H9 (cell line): ENCODE measurements around the gene SLC35A2. TPM values are rescaled to one million over a fixed set of nuclear protein-coding genes. Genes with fewer than 3 reads are reported as not detected.

Experiments used
- DNase-seq: peaks from one replicate; pipeline ENCODE4 v3.0.0-alpha.2; 2017
- H2AFZ ChIP-seq: one replicate; pipeline ENCODE4 v1.6.1; 2013; ENCODE audit warnings: mild to moderate bottlenecking, low read length, control low read depth, moderate library complexity
- H2AK5ac ChIP-seq: 2 replicates; pipeline ENCODE4 v1.6.1; 2013; ENCODE audit warnings: low read length, control low read depth, mixed read lengths; ENCODE audit not compliant: insufficient read length
- H2BK120ac ChIP-seq: one replicate; pipeline ENCODE4 v1.6.1; 2013; ENCODE audit warnings: low read depth, mild to moderate bottlenecking, low read length, control low read depth, inconsistent platforms; ENCODE audit not compliant: poor library complexity, severe bottlenecking
- H2BK12ac ChIP-seq: 2 replicates; pipeline ENCODE4 v1.6.1; 2013; ENCODE audit warnings: low read length, control low read depth, mixed read lengths, low read depth; ENCODE audit not compliant: insufficient read length
- H2BK15ac ChIP-seq: 2 replicates; pipeline ENCODE4 v1.6.1; 2013; ENCODE audit warnings: low read depth, low read length, control low read depth
- H2BK20ac ChIP-seq: one replicate; pipeline ENCODE4 v1.6.1; 2013; ENCODE audit warnings: low read depth, mild to moderate bottlenecking, low read length, control low read depth, inconsistent platforms; ENCODE audit not compliant: poor library complexity, severe bottlenecking
- H2BK5ac ChIP-seq: 2 replicates; pipeline ENCODE4 v1.6.1; 2013; ENCODE audit warnings: low read length, control low read depth, mixed read lengths; ENCODE audit not compliant: insufficient read length
- H3K14ac ChIP-seq: 2 replicates; pipeline ENCODE4 v1.6.1; 2013; ENCODE audit warnings: low read length, control low read depth; ENCODE audit not compliant: insufficient read depth
- H3K18ac ChIP-seq: 2 replicates; pipeline ENCODE4 v1.6.1; 2013; ENCODE audit warnings: low read depth, mild to moderate bottlenecking, mixed read lengths, low read length, control low read depth; ENCODE audit not compliant: insufficient read length
- H3K23ac ChIP-seq: 2 replicates; pipeline ENCODE4 v1.6.1; 2013; ENCODE audit warnings: low read length, control low read depth, mixed read lengths, low read depth; ENCODE audit not compliant: insufficient read length
- H3K23me2 ChIP-seq: 2 replicates; pipeline ENCODE4 v1.6.1; 2013; ENCODE audit warnings: low read depth, mild to moderate bottlenecking, mixed read lengths, low read length, control low read depth; ENCODE audit not compliant: insufficient read length, poor library complexity, severe bottlenecking
- H3K27ac ChIP-seq: 2 replicates; pipeline ENCODE4 v1.5.1; 2013; ENCODE audit warnings: low read length, control low read depth, mixed read lengths, low read depth; ENCODE audit not compliant: insufficient read length
- H3K27me3 ChIP-seq: 2 replicates; pipeline ENCODE4 v1.6.1; 2013; ENCODE audit warnings: low read length, control low read depth, inconsistent platforms; ENCODE audit not compliant: insufficient read depth
- H3K4ac ChIP-seq: 2 replicates; pipeline ENCODE4 v1.6.1; 2013; ENCODE audit warnings: low read depth, mild to moderate bottlenecking, control low read depth, inconsistent platforms, low read length, moderate library complexity
- H3K4me1 ChIP-seq: 2 replicates; pipeline ENCODE4 v1.6.1; 2013; ENCODE audit warnings: low read length, control low read depth, inconsistent platforms; ENCODE audit not compliant: insufficient read depth
- H3K4me2 ChIP-seq: 2 replicates; pipeline ENCODE4 v1.6.1; 2013; ENCODE audit warnings: low read length, control low read depth, mixed read lengths; ENCODE audit not compliant: insufficient read length, insufficient read depth
- H3K56ac ChIP-seq: 2 replicates; pipeline ENCODE4 v1.6.1; 2013; ENCODE audit warnings: low read depth, mild to moderate bottlenecking, mixed read lengths, low read length, control low read depth; ENCODE audit not compliant: insufficient read length
- H3K79me1 ChIP-seq: 2 replicates; pipeline ENCODE4 v1.6.1; 2013; ENCODE audit warnings: low read depth, mild to moderate bottlenecking, moderate library complexity, low read length, control low read depth, inconsistent platforms; ENCODE audit not compliant: insufficient read depth, poor library complexity, severe bottlenecking
- H3K79me2 ChIP-seq: 2 replicates; pipeline ENCODE4 v1.6.1; 2013; ENCODE audit warnings: low read length, control low read depth, inconsistent platforms; ENCODE audit not compliant: insufficient read depth
- H3K9ac ChIP-seq: 2 replicates; pipeline ENCODE4 v1.6.1; 2013; ENCODE audit warnings: low read length, control low read depth, mixed read lengths; ENCODE audit not compliant: insufficient read length; ENCODE audit errors: extremely low read depth
- H3K9me3 ChIP-seq: one replicate; pipeline ENCODE4 v1.6.1; 2013; ENCODE audit warnings: low read depth, low read length, inconsistent platforms; ENCODE audit not compliant: control insufficient read depth
- H3T11ph ChIP-seq: one replicate; pipeline ENCODE4 v1.6.1; 2013; ENCODE audit warnings: mild to moderate bottlenecking, low read length, control low read depth, inconsistent platforms
- H4K20me1 ChIP-seq: one replicate; pipeline ENCODE4 v1.6.1; 2013; ENCODE audit not compliant: control insufficient read depth, insufficient read length, insufficient read depth
- H4K5ac ChIP-seq: 2 replicates; pipeline ENCODE4 v1.6.1; 2013; ENCODE audit warnings: low read depth, mild to moderate bottlenecking, mixed read lengths, low read length, control low read depth; ENCODE audit not compliant: insufficient read length
- H4K8ac ChIP-seq: replicated peaks from 2 replicates; pipeline ENCODE4 v1.6.1; 2013; ENCODE audit warnings: low read length, control low read depth, mixed read lengths, low read depth; ENCODE audit not compliant: insufficient read length
- H4K91ac ChIP-seq: 2 replicates; pipeline ENCODE4 v1.6.1; 2013; ENCODE audit warnings: low read depth, mild to moderate bottlenecking, moderate library complexity, mixed read lengths, low read length, control low read depth; ENCODE audit not compliant: insufficient read length
- H3K27ac Mint-ChIP-seq, 3 experiments: 2 replicates in 2 of 3; 3 replicates in 1 of 3; pipeline ENCODE4 v1.8.0; 2020 to 2021; ENCODE audit warnings: mixed read lengths in 3 of 3, mild to moderate bottlenecking in 1 of 3, moderate library complexity in 1 of 3
- H3K27me3 Mint-ChIP-seq: 2 replicates; pipeline ENCODE4 v1.8.0; 2021; ENCODE audit warnings: low read depth, mild to moderate bottlenecking, moderate library complexity, mixed read lengths
- H3K36me3 Mint-ChIP-seq, 3 experiments: 2 replicates in 2 of 3; 3 replicates in 1 of 3; pipeline ENCODE4 v1.8.0; 2020 to 2021; ENCODE audit warnings: low read depth in 3 of 3, mixed read lengths in 3 of 3; ENCODE audit not compliant: insufficient read depth in 1 of 3
- H3K4me1 Mint-ChIP-seq, 2 experiments: 2 replicates each; pipeline ENCODE4 v1.8.0; 2020; ENCODE audit warnings: mixed read lengths in 2 of 2
- H3K4me3 Mint-ChIP-seq, 2 experiments: 2 replicates in 1 of 2; 3 replicates in 1 of 2; pipeline ENCODE4 v1.8.0; 2020 to 2021; ENCODE audit warnings: mild to moderate bottlenecking in 2 of 2, mixed read lengths in 2 of 2, moderate library complexity in 1 of 2
- H3K9me3 Mint-ChIP-seq, 2 experiments: 2 replicates in 1 of 2; 3 replicates in 1 of 2; pipeline ENCODE4 v1.8.0; 2020; ENCODE audit warnings: mild to moderate bottlenecking in 2 of 2, mixed read lengths in 2 of 2, moderate library complexity in 1 of 2
- WGBS: extraction: QIAGEN DNeasy Blood & Tissue Kit; methylation state at CpG from one replicate; pipeline ENCODE4 v1.1.7; 2013; ENCODE audit warnings: missing lambda C conversion rate, low lambda C conversion rate, mixed read lengths; ENCODE audit not compliant: insufficient read length; ENCODE audit errors: extremely low coverage; 5-methylcytosine and 5-hydroxymethylcytosine counted together
- total RNA-seq: library from RNA; stranded (reverse); gene quantifications from 2 replicates; pipeline ENCODE4 v1.2.1, GENCODE V29; 2021
- TF ChIP-seq, protein P1 (sequence below): fragments of 200-600 bp; sonication (generic); conservative IDR thresholded peaks from 3 replicates; pipeline ENCODE4 v1.8.0; 2021; ENCODE audit warnings: antibody characterized with exemption, mild to moderate bottlenecking

The SLC35A2 gene
- total RNA-seq, 1 experiment from 2014 or later = 32.9 TPM

DNA sequence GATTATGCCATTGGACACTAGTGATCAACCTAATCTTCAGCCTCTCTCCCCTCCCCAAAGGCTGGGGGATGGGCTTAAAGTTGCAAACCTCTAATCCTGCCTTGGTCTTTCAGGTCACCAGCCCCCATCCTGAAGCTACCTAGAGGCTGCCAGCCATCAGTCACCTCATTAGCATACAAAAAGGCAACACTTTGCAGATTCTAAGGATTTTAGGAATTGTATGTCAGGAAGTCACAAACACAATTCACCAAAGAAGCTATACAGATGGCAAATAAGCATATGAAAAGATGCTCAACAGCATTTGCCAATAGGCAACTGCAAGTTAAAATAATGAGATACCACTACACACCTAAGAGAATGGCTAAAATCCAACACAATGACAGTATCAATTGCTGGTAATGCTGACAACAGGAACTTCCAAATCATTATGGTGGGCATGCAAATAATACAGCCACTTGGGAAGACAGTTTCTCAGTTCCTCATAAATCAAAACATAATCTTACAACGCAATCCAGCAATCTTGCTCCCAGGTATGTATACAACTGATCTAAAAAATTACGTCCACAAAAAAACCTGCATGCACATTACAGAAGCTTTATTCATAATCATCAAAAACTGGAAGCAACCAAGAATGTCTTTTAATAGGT, 16.4 kb upstream of the SLC35A2 start:
- Histone ChIP-seq H2BK5ac (peak overlapping the region; percentile 88), H3K79me2 (peaks cover 5% of the 10 kb centered on the region; the same call in 1 of the 2 replicates), H3K14ac (no peak overlapping the region), H3K79me1 (peaks cover 3% of the 10 kb centered on the region), H3K56ac (no peak overlapping the region), H2AK5ac (no peak overlapping the region), H2BK15ac (no peak overlapping the region), H2BK120ac (no peak overlapping the region), H2BK20ac (no peak overlapping the region), H3K18ac (no peak overlapping the region), H4K91ac (no peak overlapping the region), H3K23me2 (peaks cover 4% of the 10 kb centered on the region), H3K4me1 (peaks cover 12% of the 10 kb centered on the region; the same call in 1 of the 2 replicates), H4K5ac (no peak overlapping the region), H3T11ph (no peak overlapping the region), H2AFZ (no peak overlapping the region), H3K9me3 (no peaks in the 10 kb centered on the region), H3K4me2 (peak overlapping the region; percentile 79), H3K27me3 (no peaks in the 10 kb centered on the region), H2BK12ac (peak overlapping the region; percentile 65), H4K8ac (no peak overlapping the region), H4K20me1 (no peaks in the 10 kb centered on the region), H3K23ac (no peak overlapping the region), H3K27ac (peak overlapping the region; percentile 99), H3K4ac (no peak overlapping the region), H3K9ac (no peak overlapping the region)
- peaks cover 59 to 68% of the 10 kb centered on the region in 2 experiments for H3K9me3 Mint-ChIP-seq
- peak; percentile 77 for DNase-seq
- H3K4me1 Mint-ChIP-seq = peaks cover 25 to 32% of the 10 kb centered on the region in 2 experiments
- peak overlapping the region; percentile 96 to 100 (median 99) for H3K27ac Mint-ChIP-seq
- TF ChIP-seq, protein P1, sequence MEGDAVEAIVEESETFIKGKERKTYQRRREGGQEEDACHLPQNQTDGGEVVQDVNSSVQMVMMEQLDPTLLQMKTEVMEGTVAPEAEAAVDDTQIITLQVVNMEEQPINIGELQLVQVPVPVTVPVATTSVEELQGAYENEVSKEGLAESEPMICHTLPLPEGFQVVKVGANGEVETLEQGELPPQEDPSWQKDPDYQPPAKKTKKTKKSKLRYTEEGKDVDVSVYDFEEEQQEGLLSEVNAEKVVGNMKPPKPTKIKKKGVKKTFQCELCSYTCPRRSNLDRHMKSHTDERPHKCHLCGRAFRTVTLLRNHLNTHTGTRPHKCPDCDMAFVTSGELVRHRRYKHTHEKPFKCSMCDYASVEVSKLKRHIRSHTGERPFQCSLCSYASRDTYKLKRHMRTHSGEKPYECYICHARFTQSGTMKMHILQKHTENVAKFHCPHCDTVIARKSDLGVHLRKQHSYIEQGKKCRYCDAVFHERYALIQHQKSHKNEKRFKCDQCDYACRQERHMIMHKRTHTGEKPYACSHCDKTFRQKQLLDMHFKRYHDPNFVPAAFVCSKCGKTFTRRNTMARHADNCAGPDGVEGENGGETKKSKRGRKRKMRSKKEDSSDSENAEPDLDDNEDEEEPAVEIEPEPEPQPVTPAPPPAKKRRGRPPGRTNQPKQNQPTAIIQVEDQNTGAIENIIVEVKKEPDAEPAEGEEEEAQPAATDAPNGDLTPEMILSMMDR = no peak
- no CpG with 5 or more reads among the region's 2 CpGs for WGBS
- H3K27me3 Mint-ChIP-seq = no peaks in the 10 kb centered on the region
- peaks cover 34 to 53% (median 48%) of the 10 kb centered on the region in 3 experiments for H3K36me3 Mint-ChIP-seq
- peak overlapping the region; percentile 51 to 73 for H3K4me3 Mint-ChIP-seq
